NT2/D1 (cell line): Measurements from ENCODE around the gene ADAMTSL2.

Experiments
- SUZ12 ChIP-seq: IDR thresholded peaks from 2 replicates; pipeline ENCODE4 v1.6.1; 2011; ENCODE audit not compliant: insufficient read length, insufficient read depth; ENCODE audit errors: extremely low read depth
- YY1 ChIP-seq: IDR thresholded peaks from 2 replicates; pipeline ENCODE4 v1.6.1; 2011; ENCODE audit not compliant: insufficient read length, insufficient read depth
- ZNF274 ChIP-seq: IDR thresholded peaks from 2 replicates; pipeline ENCODE4 v1.6.1; 2011; ENCODE audit warnings: mild to moderate bottlenecking, low read depth, low read length

GRCh38 chr9:133604214-133604613 is 69.7 kb downstream of the ADAMTSL2 start:
- TF ChIP-seq ZNF274: no peak
- no peak for TF ChIP-seq YY1
- no peak for TF ChIP-seq SUZ12
